ENCODE measurements around the gene CELF4.

Gene CELF4

GRCh38 chr18:37222354-37222998, 343.1 kb downstream of the CELF4 start:
- no peaks in the 10 kb centered on the region for H3K27me3 ChIP-seq (ENCODE audit: low read length)

GRCh38 chr18:37219257-37219656, 346.3 kb downstream of the CELF4 start:
- H4K20me1 ChIP-seq (ENCODE audit: low read depth, low read length): no peaks in the 10 kb centered on the region
- H3K4me2 ChIP-seq (ENCODE audit: low read depth, low read length, poor library complexity, severe bottlenecking): no peak overlapping the region
- no peaks in the 10 kb centered on the region for H3K27me3 ChIP-seq (ENCODE audit: low read length)
- no peak overlapping the region for H3K27ac ChIP-seq (ENCODE audit: low read depth, low read length)
- H3K9me2 ChIP-seq (replicated peaks; ENCODE audit: insufficient read depth, low read length): no peaks in the 10 kb centered on the region
- H3K9ac ChIP-seq (ENCODE audit: low read length): no peak overlapping the region
- no peak overlapping the region for H2AFZ ChIP-seq (ENCODE audit: low read depth, low read length, severe bottlenecking)
- H3K36me3 ChIP-seq (ENCODE audit: low read length): no peaks in the 10 kb centered on the region
- TF ChIP-seq CTCF (IDR thresholded peaks at IDR 0.05; ENCODE audit: insufficient read depth, low read length, poor library complexity, severe bottlenecking) (no peak), EZH2phosphoT487 (conservative IDR thresholded peaks at IDR 0.05; ENCODE audit: low read length) (no peak)
- H3F3A ChIP-seq (ENCODE audit: insufficient read depth): no peaks in the 10 kb centered on the region
- H3K4me3 ChIP-seq (ENCODE audit: insufficient read depth, low read length, poor library complexity, severe bottlenecking): no peak overlapping the region
- no peaks in the 10 kb centered on the region for H3K79me2 ChIP-seq (ENCODE audit: insufficient read depth, low read length)
- H3K9me3 ChIP-seq (ENCODE audit: insufficient read depth, low read length): no peaks in the 10 kb centered on the region

More at GRCh38 chr18:37222354-37222998, 343.1 kb downstream of the CELF4 start:
- H3K36me3 ChIP-seq (ENCODE audit: low read length): no peaks in the 10 kb centered on the region
- no peaks in the 10 kb centered on the region for H3K9me3 ChIP-seq (ENCODE audit: insufficient read depth, low read length)
- no peak overlapping the region for H2AFZ ChIP-seq (ENCODE audit: low read depth, low read length, severe bottlenecking)
- no peak overlapping the region for H3K9ac ChIP-seq (ENCODE audit: low read length)
- H3K4me3 ChIP-seq (ENCODE audit: insufficient read depth, low read length, poor library complexity, severe bottlenecking): no peak overlapping the region
- no peak overlapping the region for H3K4me2 ChIP-seq (ENCODE audit: low read depth, low read length, poor library complexity, severe bottlenecking)
- no peak overlapping the region for H3K27ac ChIP-seq (ENCODE audit: low read depth, low read length)
- H3K9me2 ChIP-seq (replicated peaks; ENCODE audit: insufficient read depth, low read length): no peaks in the 10 kb centered on the region
- TF ChIP-seq CTCF (IDR thresholded peaks at IDR 0.05; ENCODE audit: insufficient read depth, low read length, poor library complexity, severe bottlenecking): no peak
- no peaks in the 10 kb centered on the region for H3F3A ChIP-seq (ENCODE audit: insufficient read depth)
- no peaks in the 10 kb centered on the region for H4K20me1 ChIP-seq (ENCODE audit: low read depth, low read length)
- no peaks in the 10 kb centered on the region for H3K79me2 ChIP-seq (ENCODE audit: insufficient read depth, low read length)

GRCh38 chr18:37218022-37218590, 347.5 kb downstream of the CELF4 start:
- Histone ChIP-seq H3K9me3 (ENCODE audit: insufficient read depth, low read length) (no peaks in the 10 kb centered on the region), H2AFZ (ENCODE audit: low read depth, low read length, severe bottlenecking) (no peak overlapping the region), H3K79me2 (ENCODE audit: insufficient read depth, low read length) (no peaks in the 10 kb centered on the region), H3K4me2 (ENCODE audit: low read depth, low read length, poor library complexity, severe bottlenecking) (no peak overlapping the region), H3K27ac (ENCODE audit: low read depth, low read length) (no peak overlapping the region), H3K4me3 (ENCODE audit: insufficient read depth, low read length, poor library complexity, severe bottlenecking) (no peak overlapping the region), H3F3A (ENCODE audit: insufficient read depth) (no peaks in the 10 kb centered on the region), H3K36me3 (ENCODE audit: low read length) (no peaks in the 10 kb centered on the region), H4K20me1 (ENCODE audit: low read depth, low read length) (no peaks in the 10 kb centered on the region), H3K9me2 (replicated peaks; ENCODE audit: insufficient read depth, low read length) (no peaks in the 10 kb centered on the region), H3K9ac (ENCODE audit: low read length) (no peak overlapping the region), H3K27me3 (ENCODE audit: low read length) (no peaks in the 10 kb centered on the region)
- TF ChIP-seq EZH2phosphoT487 (conservative IDR thresholded peaks at IDR 0.05; ENCODE audit: low read length): no peak
- no peak for TF ChIP-seq CTCF (IDR thresholded peaks at IDR 0.05; ENCODE audit: insufficient read depth, low read length, poor library complexity, severe bottlenecking)
